Measurements from ENCODE around the gene NSMCE1. TPM values are rescaled to one million over a fixed set of nuclear protein-coding genes. Genes with fewer than 3 reads are reported as not detected.
A peak's percentile ranks its signal among the peaks of the same experiment; 100 is the strongest.

NSMCE1 gene
- total RNA-seq, 1 donor from 2014 or later: 21.0 TPM

DNA sequence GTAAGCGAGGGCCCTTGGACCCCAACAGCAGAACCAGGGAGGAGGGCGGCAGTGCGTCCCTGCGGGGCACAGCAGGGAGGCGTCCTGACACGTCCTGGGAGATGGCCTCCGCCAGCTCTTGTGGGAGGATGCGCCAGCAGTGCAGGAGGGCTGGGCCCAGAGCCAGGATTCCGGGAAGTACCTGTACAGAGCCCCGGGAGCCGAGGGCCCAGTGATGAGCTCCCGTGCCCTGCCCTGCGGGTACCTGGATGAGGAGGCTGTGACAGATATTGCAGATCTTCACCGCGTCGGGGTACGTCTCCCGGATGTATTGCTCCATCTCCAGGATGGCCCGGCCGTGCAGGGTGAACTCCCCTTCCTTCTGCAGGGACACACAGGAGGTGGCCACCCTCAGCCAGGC lies 42.1 kb downstream of the NSMCE1 start:
- H3K4me1 Mint-ChIP-seq (ENCODE audit: unreplicated experiment): peaks cover 4% of the 10 kb centered on the region
- H3K9me3 Mint-ChIP-seq (ENCODE audit: unreplicated experiment): no peaks in the 10 kb centered on the region
- no peak for DNase-seq (ENCODE audit: low spot score)
- H3K27me3 Mint-ChIP-seq (ENCODE audit: unreplicated experiment): peaks cover 8% of the 10 kb centered on the region
- H3K27ac Mint-ChIP-seq (ENCODE audit: unreplicated experiment): no peak overlapping the region
- no peak overlapping the region for H3K4me3 Mint-ChIP-seq (ENCODE audit: unreplicated experiment)
- no peak for TF ChIP-seq CTCF (IDR thresholded peaks at IDR 0.05; ENCODE audit: unreplicated experiment)
- H3K36me3 Mint-ChIP-seq (ENCODE audit: low read depth, unreplicated experiment): peaks cover 4% of the 10 kb centered on the region

GRCh38 chr16:27225536-27226360 lies 42.8 kb downstream of the NSMCE1 start:
- Mint-ChIP-seq H3K36me3 (ENCODE audit: low read depth, unreplicated experiment) (peaks cover 4% of the 10 kb centered on the region), H3K27ac (ENCODE audit: unreplicated experiment) (no peak overlapping the region), H3K4me1 (ENCODE audit: unreplicated experiment) (peaks cover 4% of the 10 kb centered on the region), H3K9me3 (ENCODE audit: unreplicated experiment) (no peaks in the 10 kb centered on the region), H3K4me3 (ENCODE audit: unreplicated experiment) (no peak overlapping the region), H3K27me3 (ENCODE audit: unreplicated experiment) (peaks cover 8% of the 10 kb centered on the region)
- no peak for TF ChIP-seq CTCF (IDR thresholded peaks at IDR 0.05; ENCODE audit: unreplicated experiment)
- no peak for DNase-seq (ENCODE audit: low spot score)

GRCh38 chr16:27224741-27225300 lies 43.8 kb downstream of the NSMCE1 start:
- Mint-ChIP-seq H3K36me3 (ENCODE audit: low read depth, unreplicated experiment) (peaks cover 4% of the 10 kb centered on the region), H3K9me3 (ENCODE audit: unreplicated experiment) (no peaks in the 10 kb centered on the region), H3K27me3 (ENCODE audit: unreplicated experiment) (peaks cover 8% of the 10 kb centered on the region), H3K27ac (ENCODE audit: unreplicated experiment) (no peak overlapping the region), H3K4me1 (ENCODE audit: unreplicated experiment) (peaks cover 4% of the 10 kb centered on the region), H3K4me3 (ENCODE audit: unreplicated experiment) (no peak overlapping the region)
- DNase-seq (ENCODE audit: low spot score): no peak
- TF ChIP-seq CTCF (IDR thresholded peaks at IDR 0.05; ENCODE audit: unreplicated experiment): no peak

DNA sequence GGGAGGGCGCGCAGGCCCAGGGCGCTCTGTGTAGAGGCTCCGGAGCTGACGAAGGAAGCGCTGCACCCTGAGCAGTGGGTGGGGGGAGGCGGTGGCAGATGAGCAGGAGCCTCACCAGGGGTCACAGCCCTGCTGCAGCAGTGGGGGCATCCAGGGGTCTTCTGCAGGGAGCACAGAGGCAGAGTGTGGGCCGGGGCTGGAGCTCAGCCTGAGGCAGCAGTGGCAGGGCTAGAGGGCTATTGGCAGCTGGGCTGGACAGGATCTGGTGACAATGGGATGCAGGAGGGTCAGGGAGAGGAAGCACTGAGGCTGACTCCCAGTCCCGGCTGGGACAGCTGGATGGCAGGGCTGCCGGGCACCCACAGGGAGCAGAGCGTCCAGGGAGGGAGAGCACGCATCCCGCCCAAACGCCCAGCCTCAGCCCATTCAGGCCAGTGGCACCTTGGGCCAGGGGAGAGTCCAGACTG lies 44.3 kb downstream of the NSMCE1 start:
- no peak for TF ChIP-seq CTCF (IDR thresholded peaks at IDR 0.05; ENCODE audit: unreplicated experiment)
- H3K36me3 Mint-ChIP-seq (ENCODE audit: low read depth, unreplicated experiment): peaks cover 4% of the 10 kb centered on the region
- no peak for DNase-seq (ENCODE audit: low spot score)
- H3K4me3 Mint-ChIP-seq (ENCODE audit: unreplicated experiment): no peak overlapping the region
- no peaks in the 10 kb centered on the region for H3K9me3 Mint-ChIP-seq (ENCODE audit: unreplicated experiment)
- H3K4me1 Mint-ChIP-seq (ENCODE audit: unreplicated experiment): peaks cover 4% of the 10 kb centered on the region
- peaks cover 8% of the 10 kb centered on the region for H3K27me3 Mint-ChIP-seq (ENCODE audit: unreplicated experiment)
- H3K27ac Mint-ChIP-seq (ENCODE audit: unreplicated experiment): no peak overlapping the region

- TF ChIP-seq CTCF (IDR thresholded peaks at IDR 0.05; ENCODE audit: unreplicated experiment): peak; percentile 4
- H3K4me3 Mint-ChIP-seq (ENCODE audit: unreplicated experiment): no peak overlapping the region
- H3K9me3 Mint-ChIP-seq (ENCODE audit: unreplicated experiment): no peaks in the 10 kb centered on the region
- no peak for DNase-seq (ENCODE audit: low spot score)
- peaks cover 4% of the 10 kb centered on the region for H3K36me3 Mint-ChIP-seq (ENCODE audit: low read depth, unreplicated experiment)
- peaks cover 8% of the 10 kb centered on the region for H3K27me3 Mint-ChIP-seq (ENCODE audit: unreplicated experiment)
- no peak overlapping the region for H3K27ac Mint-ChIP-seq (ENCODE audit: unreplicated experiment)
- no peaks in the 10 kb centered on the region for H3K4me1 Mint-ChIP-seq (ENCODE audit: unreplicated experiment)
Measured at GRCh38 chr16:27223701-27224100, 44.9 kb downstream of the NSMCE1 start.
